Kasumi-1 (cell line): ENCODE results near the gene SCLT1.
A peak's percentile ranks its signal among the peaks of the same experiment; 100 is the strongest.
"Not testable (repeated sequence)": the region's sequence is repeated elsewhere in the genome, so short reads cannot be mapped to it uniquely, and the experiment has no call there.

ENCODE experiments used
- DNase-seq, 2 experiments: peaks; one replicate each; lab custom pipeline; 2025; lab: John Stamatoyannopoulos, UW

The SCLT1 gene

GRCh38 chr4:129069537-129069936 is 23.8 kb downstream of the SCLT1 start:
- DNase-seq, result not testable (repeated sequence)

GRCh38 chr4:129064717-129065116 is 28.6 kb downstream of the SCLT1 start:
- no peak for DNase-seq

DNA sequence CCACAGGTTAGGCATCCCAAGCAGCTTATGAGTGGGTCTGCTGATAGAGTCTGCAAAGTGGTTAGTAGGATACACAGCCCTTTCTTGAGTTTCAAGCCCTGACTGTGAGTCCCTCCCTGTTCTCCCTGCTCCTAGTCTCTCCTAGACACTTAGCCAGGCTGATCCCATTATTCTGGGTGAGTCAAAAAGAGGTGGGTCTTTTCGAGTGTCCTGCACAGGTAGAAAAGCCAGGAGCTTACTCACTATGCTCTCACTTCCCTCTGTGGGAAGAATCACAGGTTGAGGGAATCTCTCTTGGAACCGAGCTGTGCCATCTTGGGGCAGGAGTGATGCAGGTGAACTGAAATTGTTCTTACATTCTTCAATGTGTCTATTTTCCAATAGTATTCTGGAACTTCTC is 29.7 kb downstream of the SCLT1 start:
- DNase-seq, result no peak

DNA sequence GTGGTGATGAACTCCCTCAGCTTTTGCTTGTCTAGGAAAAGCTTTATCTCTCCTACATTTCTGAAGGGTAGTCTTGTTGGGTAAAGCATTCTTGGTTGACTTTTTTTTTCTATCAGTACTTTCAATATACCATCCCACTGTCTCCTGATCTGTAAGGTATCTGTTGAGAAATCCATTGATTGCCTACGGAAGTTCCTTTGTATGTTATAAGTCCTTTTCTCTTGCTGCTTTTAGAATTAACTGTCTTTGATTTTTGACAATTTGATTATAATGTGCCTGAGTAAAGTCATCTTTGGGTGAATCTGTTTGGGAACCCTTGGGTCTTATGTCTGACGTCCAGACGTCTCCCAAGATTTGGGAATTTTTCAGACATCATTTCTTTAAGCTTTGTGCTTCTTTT is 30.8 kb downstream of the SCLT1 start:
- no peak for DNase-seq

DNA sequence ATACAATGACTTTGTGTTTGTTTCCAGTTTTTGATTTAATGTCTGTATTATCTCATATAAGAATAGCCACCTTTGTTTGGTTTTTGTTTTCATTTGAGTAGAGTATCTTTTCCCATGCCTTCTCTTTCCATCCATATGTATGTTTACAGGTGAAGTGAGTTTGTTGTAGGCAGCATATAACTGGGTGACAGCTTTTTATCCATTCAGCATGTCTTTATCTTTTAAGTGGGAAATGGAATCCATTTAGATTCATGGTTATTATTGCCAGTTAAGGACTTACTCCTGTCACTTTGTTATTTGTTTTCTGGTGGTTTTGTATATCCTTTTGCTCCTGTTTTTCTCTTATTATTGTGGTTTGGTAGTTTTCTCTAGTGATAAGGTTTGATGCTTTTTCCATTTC is 34.3 kb downstream of the SCLT1 start:
- no peak for DNase-seq

DNA sequence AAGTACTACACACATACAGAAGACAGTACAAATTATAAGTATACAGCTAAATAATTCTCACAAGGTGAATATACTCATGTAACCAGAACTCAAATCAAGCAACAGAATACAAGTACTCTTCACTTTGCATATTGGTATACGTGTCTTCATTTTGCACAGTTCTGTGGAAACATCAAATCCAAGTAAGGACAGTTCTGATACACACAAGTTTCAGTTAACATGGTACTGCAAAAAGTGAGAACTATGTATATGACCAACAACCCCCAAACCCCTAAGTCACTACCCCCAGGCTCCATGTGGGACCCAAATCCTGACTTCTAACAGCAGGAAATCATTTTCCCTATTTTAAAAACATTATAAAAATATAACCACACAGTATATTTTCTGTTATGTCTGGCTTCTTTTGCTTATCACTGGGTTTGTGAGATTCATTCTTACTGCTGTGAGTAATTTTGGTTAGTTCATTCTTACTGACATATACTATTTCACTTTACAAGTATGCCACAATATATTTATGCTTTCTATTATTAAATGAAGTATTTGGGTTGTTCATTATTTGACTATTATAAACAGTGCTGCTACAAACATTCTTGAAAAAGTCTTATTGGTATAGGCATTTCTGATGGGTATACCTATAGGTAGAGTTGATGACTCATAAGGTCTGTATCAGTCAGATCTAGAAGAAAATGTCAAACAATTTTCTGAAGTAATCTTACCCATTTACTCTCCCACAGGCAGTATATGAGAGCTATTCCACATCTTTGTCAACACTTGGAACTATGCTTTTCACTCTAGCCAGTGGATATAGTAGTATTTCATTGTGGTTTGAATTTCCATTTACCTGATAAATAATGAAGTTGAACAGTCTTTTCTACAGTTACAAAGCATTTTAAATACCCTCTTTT is 47.0 kb downstream of the SCLT1 start:
- no peak for DNase-seq

- DNase-seq, result peak; percentile 8 to 37
Observed at GRCh38 chr4:129043523-129043922, 49.8 kb downstream of the SCLT1 start.

GRCh38 chr4:129040471-129040870 is 52.9 kb downstream of the SCLT1 start:
- DNase-seq, result no peak

DNA sequence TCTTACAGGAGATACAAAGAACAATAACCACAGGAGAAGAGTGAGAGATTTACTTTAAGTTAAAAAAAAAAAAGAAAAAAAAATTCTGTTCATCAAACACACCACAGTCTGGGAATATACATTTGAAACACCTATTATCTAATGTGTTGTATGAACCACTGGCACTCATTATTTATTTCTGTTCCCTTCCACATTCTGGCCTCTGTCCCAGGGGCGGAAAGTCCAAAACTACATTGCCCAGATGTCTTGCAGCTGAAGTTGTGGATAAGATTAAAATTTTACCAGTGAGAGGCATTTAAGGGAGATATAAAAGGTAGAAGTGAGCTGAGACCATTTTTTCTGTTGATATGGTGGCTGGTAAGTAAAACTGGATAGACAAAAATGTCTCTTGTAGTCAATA is 56.2 kb downstream of the SCLT1 start:
- no peak for DNase-seq

DNA sequence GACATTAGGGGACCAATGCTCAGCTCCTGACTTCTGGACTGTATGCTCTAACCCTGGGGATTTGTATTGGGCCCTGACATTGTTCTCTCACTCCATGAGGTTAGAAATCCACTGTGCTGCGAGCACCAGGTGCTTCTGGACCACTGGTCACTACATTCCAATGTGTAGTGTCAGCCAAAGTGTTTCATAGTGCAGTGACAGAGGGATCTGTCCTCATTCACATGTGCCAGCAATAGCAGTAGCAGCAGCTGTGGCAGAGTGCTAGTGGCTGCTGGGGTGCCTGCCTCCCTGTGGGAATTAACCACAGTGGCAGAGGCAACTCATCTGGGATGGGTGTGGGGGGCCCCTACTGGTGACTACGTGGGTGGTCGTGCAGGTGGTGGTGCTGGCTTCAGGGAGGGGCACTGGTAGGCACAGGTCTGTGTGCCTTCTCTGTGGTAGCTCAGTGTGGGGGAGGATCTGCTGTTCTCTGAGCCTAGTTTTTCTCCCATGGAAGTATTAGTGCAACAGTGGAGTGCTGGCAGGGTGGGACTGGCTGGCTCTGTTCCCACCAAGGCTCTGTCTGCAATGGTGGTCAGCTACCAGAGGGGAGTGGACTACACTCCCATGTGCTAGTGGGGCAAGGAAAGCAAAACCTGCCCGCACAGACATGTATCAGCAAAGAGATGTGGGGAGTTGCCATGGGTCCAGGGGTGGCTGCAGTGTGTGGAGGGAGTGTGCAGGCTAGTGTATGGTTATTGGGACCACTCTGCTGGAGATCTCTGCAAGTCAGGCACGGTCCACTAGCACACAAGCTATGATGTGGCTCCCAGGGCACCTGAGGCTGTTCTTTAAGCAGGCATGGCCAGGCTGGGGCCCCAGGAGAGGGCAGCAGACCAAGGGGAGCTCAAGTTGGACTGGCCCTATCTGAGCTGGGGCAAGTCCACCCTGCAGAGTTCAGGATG is 78.5 kb downstream of the SCLT1 start:
- no peak for DNase-seq

GRCh38 chr4:129008096-129008495 is 85.2 kb downstream of the SCLT1 start:
- no peak for DNase-seq

- no peak for DNase-seq
Observed at GRCh38 chr4:128986908-128987307, 106.4 kb downstream of the SCLT1 start.

DNA sequence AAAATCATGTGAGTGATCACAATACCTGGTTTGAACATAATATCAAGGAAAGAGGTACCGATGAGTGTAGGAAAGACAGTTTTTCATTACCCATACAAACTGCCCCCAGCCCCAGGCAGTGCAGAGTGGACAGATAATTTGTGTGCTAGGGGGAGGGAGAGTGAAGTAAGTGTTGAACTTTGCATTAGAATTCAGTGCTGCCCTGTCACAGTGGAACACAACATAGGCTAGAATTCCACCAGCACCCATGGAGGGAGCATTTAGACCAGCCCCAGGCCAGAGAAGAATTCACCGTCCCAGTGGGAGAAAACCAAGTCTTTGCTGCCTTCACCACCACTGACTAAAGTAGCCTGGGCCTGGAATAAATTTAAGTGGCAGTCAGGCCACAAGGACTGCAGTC is 107.3 kb downstream of the SCLT1 start:
- DNase-seq, result no peak

DNA sequence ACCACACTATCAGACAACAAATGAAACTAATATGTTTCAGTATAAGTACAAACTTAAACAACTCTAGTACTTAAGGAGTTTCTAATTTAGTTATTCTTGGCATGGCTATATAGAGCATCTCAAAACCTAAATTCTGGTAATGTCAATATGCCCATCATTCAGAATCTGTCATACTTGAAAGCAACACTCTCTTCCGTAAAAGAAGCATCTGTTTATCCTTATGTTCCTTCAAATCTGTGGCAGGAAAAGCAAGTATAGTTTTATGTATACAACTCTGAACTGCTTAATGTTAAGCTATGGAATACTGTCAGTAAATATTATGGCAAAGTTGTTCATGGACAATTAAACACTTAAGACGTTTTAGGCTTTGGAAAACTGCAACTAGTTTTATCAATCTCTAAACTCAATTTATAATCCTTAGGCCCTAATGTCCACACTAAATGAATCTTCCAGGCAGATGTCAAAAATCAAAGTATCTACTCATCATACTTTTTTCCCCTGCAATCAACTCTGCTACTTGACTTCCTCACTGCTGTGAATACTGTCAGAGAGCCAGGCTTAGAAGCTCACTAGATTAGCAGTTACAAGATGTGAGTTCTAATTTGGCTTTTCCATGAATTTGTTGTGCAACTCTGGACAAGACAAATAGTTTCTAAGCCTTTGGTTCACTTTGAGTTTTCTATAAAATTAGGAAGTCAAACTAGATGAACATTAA is 109.4 kb downstream of the SCLT1 start:
- DNase-seq, result no peak

- DNase-seq, result no peak
Observed at GRCh38 chr4:128981377-128981776, 112.0 kb downstream of the SCLT1 start.

DNA sequence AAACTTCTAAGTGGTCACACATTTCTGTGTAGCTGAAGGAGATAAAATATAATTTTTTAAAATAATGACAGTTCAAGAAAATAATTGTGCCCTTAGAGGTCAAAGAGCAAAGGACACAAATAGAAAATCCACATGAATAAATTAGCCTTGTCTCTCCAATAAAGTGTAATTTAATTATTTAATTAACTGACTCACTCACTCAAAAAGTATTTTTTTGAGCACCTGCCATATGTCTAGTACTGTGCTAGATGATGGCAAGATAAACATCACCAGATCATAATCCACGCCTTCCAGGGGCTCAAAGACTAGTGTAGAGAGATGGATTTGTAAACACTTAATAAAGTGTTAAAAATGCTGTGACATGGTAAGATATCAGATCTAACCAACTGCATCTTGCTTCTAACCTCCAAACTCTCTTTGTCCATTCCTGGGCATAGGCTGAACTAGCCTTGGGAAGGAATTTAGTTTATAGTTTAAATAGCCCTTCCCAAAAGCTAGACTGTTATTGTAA is 112.5 kb downstream of the SCLT1 start:
- DNase-seq, result no peak

GRCh38 chr4:128979934-128980333 is 113.4 kb downstream of the SCLT1 start:
- no peak for DNase-seq

DNA sequence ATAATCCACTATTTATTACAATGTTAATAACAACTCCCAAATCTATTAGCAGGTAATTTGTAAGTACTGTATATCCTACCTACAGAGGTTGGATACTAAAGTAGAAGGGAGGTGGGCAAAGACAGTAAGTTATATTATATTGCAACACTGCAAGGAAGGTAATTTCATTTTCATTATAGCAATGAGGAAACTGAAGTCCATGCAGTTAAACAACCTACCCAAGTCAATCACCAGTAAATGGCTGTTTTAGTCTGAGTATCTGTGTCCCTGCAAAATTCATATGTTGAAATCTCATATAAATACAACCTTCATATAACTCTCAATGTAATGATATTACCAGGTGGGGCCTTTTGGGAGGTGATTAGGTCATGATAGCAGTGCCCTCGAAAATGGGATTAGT is 114.4 kb downstream of the SCLT1 start:
- no peak for DNase-seq

DNA sequence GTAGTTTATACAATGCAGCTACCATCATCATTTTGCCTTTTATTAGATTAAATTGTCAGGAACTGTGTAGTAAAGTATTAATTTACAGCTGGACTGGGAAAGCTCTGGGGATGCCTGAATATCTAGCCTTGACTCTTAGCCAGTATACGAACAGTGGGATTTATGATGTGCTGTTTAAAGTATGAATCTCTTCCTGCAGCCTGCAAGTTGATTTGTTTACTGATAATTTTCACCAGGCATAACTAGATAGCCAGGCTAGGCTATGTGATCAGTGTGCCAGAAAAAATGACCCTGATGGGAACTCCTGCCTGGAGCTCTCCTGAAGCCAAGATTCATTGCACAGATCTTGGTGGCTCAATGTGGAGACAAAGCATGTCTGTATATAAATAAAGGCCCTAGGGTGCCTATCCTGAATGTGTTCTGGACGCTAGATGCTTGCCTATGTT is 119.2 kb downstream of the SCLT1 start:
- no peak for DNase-seq

GRCh38 chr4:128973384-128973783 is 120.0 kb downstream of the SCLT1 start:
- no peak for DNase-seq

DNA sequence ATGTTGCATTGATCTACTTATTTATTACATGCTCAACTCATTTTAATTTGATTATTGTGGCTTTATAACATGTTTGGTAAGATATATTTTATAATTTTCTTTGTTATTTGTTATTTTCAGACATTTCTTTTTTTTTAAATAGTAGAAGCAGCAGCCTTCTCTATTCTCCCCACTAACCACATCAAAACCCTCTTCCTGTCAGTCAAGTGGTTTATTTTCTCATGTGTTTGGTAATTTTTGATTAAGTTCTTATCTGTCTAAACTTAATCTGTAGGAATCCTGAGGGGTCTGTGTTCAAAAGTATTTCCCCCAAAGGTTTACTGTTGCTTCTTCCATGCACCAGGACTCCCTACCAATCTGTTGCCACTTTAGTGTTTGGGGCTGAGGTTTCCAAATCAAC is 131.9 kb downstream of the SCLT1 start:
- no peak for DNase-seq

DNA sequence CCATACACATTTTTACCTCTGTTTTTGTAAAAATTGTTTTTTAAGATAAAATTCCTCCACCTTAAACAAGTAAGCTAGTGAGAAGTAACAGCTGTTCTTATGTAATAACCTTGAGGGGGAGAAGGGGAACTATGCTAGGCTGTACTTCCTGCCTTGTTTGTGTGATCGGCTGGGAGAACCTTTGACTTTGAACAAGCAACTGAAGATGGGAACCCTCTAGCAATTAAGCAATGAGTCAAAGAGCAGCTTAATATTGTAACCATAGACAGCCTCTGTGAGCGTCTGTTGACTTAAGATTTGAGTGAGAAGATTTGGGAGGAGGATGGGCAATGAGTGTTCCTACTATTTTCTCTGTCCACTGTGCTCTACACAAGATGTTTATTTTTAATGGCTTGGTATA is 135.1 kb downstream of the SCLT1 start:
- peak; percentile 86 to 91 for DNase-seq
